ENCODE results near the gene TCEA2.
A peak's percentile ranks its signal among the peaks of the same experiment; 100 is the strongest.

The TCEA2 gene

DNA sequence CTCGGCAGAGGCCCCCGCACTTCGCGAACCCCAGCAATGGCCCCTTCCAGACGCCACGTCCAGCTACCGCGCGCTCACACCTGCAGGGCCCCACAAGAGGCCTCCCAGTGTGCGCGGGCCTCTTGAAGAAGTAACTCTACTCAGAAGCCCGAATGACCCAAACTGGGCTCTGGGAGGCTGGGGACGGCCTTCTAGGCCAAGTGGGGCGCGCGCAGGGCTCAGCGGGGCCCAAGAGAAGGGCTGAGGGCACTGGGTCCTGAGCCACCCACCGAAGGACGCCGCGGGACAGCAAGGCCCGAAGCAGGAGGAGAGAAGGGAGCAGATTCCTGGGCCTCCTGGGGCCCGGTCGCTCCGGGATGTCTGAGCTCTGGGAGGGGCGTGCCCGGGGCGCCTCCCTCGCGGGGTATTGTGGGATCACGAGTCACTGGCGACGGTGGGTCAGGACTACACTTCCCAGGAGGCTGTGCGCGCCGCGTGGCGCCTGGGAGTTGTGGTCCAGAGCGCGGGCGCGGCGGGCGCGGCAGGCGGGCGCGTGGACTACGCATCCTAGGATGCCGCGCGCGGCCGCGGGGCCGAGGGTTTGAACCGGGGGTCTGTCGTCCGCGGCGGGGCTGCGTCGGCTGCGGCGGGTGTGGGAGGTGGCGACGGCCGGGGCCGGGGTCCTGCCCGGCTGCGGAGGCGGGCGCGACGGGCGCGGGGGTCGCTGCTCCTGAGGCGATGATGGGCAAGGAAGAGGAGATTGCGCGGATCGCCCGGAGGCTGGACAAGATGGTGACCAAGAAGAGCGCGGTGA, at the start of gene TCEA2:
TCEA2 (plus strand) TSS at position 603 of the 793 bp plus-strand sequence; CDS start at position 718, 115 bp downstream.
- peak; percentile 93 to 95 for DNase-seq

DNA sequence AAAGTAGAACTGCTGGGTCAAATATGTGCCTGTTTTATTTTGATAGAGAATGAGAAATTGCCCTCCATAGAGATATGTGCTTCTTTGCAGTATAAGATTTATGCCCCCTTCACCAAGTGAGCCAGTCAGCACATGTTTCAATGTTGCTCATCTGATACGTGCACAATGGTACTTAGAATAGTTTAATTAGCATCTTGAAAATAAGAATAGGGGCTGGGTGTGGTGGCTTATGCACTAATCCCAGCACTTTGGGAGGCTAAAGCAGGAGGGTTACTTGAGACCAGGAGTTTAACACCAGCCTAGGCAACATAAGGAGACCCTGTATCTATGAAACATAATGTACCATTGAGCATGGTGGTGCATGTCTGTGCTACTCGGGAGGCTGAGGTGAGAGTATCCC, 47.4 kb upstream of the TCEA2 start:
- DNase-seq: no peak

DNA sequence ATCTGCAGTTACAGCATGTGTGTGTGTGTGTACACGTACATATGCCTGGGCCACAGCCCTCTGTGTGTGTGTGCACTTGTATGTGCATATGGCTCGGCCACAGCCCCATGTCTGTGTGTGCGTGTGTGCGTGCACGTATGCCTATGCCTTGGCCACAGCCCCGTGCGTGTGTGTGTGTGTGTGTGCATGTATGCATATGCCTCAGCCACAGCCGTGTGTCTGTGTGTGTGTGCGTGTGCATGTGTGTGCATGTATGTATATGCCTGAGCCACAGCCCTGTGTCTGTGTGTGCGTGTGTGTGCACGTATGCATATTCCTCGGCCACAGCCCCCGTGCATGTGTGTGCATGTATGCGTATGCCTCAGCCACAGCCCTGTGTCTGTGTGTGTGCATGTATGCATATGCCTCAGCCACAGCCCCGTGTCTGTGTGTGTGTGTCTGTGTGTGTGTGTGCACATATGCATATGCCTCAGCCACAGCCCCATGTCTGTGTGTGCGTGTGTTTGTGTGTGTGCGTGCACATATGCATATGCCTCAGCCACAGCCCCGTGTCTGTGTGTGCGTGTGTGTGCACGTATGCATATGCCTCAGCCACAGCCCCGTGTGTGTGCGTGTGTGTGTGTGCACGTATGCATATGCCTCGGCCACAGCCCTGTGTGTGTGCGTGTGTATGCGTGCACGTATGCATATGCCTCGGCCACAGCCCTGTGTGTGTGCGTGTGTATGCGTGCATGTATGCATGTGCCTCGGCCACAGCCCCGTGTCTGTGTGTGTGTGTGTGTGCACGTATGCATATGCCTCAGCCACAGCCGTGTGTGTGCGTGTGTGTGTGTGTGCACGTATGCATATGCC, 41.6 kb upstream of the TCEA2 start:
- no peak for DNase-seq

DNA sequence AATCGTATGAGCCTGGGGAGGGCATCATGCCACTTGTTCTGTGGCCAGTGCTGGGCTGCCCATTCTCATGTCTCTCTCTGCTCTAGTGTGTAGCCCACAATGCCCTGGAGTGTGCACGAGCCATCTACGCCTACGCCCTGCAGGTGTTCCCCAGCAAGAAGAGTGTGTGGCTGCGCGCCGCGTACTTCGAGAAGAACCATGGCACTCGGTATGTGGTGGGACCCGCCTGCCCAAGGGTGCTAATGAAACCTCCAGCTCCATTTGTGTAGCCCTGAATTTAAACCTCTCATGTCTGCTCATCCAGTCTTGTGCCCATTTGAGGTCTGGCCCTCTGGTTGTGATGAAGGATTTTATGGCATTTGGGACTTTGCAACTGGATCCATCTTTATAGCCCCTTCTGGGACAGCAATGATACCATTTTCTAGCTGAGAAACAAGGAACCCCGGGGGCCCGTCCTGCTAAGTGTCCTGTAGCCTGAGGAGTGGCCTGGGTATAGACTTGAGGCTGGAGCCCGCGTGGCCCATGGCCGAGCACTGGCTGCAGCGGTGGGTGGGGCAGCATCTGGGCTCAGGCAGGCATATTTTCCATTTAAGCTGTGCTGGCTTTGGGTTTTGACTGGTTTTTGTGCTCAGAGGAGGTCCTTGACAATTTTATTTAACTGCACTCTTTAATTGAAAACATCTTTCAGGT, 40.2 kb upstream of the TCEA2 start:
- DNase-seq: no peak

DNA sequence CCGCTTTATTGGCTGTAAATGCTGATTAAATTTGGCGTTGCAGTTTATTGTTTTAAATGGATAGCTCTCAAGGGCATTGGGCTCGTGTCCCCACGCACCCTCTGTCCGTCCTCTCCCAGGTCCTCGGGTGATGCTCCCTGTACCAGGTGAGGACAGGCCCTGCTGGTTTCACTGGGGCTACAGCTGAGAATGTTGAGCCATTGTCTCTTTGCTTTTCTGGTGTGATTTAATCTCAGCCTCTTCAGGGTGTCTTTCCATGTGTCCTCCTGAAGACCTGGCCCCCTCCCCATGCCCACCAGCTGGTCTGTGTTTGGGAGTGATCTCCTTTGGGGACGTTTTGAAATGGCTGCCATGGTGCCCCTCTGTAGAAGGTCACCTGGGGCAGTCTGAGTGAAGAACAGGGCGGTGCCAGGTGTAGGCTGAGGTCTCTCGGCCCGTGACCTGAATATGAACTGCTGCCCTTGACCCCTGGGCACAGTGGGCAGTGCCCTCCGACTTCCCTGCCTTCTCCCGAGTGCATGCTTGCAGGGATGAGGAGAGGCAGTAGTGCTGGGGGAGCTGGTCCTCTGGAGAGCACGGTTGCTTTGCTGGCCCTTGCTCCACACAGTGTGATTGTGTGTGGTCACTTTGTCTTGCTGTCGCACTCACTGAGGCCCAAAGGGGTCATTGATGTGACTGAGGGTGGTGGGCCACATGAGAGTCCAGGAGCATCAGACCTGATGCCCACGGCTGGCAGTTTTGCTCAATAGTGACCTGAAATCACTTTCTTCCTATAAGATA, 39.4 kb upstream of the TCEA2 start:
- DNase-seq: no peak

DNA sequence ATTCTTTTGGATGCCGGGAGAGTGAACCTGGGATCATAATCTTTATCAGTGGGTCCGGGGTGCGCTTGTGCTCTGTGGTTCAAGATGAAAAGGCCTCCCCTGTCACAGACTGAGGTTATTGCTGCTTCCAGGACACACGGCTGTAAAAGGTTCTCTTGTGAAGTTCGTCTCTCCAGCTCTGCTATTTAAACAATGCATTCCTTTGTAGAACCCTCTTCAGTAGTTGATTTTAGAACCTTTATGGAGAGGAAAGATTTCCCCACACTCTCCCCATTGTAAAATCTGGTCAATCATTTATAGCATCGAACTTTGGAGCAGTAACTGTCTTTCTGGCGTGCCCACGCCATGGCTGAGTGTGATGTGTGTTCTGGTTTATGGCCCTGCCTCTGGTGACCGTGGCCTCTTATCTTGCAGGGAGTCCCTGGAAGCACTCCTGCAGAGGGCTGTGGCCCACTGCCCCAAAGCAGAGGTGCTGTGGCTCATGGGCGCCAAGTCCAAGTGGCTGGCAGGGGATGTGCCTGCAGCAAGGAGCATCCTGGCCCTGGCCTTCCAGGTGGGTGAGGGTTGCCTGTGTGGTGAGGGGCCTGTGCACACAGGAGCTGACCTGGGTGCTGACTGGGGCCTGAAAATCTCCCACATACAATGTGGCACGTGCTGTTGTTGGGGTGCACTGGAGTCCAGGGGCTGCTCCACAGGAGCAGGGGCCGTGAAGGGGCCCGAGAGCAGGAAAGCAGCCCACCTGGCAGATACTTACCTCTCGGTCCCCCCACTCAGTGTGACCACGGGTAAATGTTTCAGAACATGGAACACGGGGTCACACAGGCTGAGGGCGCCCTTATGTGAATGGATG, 38.6 kb upstream of the TCEA2 start:
- DNase-seq: no peak

DNA sequence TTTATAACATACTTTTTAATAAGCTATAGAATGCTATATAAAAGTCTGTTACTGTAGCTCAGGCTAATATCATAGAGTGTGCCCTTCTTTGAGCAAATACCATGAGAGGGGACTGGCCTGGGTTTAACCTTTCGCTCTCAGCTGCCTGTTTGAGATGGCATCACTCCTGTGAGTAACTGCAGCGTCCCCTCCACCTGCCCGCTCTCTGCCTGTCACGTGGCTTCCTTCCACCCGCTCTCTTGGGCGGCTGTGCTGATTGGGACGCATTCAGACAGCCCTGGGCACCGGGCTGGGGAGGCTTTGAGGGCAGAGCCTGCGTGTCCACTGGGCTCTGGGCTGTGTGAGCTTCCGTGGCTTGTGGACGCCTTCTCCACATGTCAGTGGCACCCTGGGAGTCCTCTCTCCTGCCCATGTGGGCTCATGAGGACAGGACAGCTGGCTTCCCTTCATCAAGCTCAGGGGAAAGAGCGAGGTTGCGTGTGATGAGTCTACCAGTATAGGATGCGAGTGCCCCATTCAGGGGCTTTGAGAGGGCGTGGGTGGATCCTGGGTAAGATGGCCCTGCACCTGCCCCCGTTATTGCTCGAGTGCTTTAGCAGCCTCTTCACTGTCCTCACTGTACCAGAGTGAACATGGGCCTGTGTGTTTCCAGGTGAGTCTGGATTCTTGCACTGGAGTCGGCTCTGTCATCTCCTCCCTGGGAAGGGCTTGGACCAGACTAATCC, 37.7 kb upstream of the TCEA2 start:
- no peak for DNase-seq

DNA sequence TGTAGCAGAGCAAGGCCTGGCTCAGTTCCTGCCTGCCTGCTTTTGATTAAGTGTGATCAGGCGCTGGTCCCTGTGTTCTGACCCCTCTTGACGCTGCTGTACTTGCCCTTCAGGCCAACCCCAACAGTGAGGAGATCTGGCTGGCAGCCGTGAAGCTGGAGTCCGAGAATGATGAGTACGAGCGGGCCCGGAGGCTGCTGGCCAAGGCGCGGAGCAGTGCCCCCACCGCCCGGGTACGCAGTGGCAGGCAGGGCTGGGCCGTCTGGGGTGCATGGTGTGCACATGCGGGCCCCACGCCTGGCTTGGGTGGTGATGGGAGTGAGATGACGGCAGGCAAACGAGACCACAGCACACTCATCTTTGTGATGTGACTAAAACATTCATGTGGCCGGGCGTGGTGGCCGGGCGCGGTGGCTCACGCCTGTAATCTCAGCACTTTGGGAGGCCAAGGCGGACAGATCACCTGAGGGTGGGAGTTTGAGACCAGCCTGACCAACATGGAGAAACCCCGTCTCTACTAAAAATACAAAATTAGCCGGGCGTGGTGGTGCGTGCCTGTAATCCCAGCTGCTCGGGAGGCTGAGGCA, 37.1 kb upstream of the TCEA2 start:
- no peak for DNase-seq

DNA sequence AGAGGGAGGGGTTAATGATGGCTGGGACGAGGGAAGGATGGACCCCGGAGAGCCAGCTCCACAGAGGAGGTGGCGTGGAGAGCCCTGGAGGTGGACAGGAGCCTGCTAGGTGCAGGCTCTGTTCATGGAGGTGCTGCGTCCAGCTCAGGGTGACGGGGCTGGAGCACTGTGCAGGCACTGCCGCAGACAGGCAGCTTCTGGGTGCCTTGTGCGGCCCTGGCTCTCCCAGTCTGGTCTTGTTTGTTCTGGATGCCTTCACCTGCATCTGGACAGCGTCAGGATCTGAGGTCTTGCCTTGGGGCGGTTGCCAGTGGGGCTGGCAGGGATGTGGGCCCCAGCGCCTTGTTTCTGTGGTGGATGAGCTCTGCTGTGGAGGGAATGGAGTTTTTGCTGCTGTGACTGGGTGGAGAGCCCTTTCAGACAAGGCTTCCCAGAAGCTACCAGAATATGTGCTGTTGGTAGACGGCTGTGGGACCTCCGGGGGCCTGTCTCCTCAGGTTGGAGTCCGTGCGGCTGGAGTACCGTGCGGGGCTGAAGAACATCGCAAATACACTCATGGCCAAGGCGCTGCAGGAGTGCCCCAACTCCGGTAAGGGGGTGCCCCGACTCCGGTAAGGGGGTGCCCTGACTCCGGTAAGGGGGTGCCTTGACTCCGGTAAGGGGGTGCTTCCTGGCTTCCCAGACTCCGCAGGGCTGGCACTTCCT, 34.9 kb upstream of the TCEA2 start:
- DNase-seq: no peak

DNA sequence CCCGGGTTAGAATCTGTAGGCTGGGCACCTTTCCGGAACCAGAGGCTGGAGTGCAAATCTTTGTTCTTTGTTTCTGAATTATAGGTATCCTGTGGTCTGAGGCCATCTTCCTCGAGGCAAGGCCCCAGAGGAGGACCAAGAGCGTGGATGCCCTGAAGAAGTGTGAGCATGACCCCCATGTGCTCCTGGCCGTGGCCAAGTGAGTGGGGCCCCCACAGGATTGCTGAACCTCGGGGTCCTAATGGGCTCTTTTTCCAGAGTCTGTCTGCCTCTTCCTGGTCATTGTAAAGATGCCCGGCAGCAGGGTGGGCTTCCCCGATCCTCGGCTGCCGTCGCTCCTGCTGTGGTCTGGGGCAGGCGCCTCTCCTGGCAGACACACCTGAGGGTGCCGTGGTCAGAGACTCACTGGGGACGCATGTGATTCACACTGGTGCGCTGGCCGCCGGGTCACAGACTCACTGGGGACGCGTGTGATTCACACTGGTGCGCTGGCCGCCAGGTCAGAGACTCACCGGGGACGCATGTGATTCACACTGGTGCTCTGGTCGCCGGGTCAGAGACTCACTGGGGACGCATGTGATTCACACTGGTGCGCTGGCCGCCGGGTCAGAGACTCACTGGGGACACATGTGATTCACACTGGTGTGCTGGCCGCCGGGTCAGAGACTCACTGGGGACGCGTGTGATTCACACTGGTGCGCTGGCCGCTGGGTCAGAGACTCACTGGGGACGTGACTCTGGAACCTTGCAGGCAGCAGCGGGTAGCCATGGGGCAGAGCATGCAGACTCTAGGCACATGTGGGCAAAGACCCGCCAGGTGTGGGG, 33.5 kb upstream of the TCEA2 start:
- no peak for DNase-seq

DNA sequence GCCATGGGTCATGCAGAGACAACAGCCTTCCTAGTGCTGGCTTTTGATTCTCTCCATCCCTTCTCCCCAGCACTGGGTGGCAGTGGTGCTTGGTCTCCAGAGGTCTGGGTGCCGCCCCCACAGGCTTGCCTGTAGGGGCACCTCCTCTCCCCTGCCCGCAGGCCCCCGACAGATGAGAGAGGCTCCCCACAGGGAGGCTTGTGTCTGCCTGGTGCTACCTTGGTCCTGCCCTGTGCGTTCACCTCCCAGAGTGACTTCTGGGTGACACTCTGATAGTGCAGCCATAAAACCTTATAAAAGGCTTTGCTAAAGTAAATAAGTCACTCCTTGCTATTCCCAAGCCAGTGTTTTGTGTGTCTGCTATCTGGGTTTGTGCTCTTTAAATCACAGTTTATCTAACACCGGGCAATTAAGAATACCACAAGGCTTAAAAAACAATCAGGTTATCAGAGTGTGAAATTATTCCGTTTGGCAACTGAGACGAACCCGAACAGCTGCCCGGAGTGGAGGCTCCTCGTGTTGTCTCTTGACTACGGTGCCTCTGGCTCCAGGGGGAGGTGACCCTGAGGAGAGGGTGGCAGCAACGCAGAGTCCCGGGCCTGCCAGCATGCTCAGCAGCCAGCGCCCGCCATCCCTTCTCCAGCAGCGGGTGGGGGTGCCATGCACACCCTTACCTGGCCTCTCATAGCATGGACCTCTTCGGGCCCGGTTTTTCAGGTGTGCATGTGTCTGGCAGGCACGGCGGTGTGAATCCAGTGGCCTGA, 32.4 kb upstream of the TCEA2 start:
- no peak for DNase-seq

DNA sequence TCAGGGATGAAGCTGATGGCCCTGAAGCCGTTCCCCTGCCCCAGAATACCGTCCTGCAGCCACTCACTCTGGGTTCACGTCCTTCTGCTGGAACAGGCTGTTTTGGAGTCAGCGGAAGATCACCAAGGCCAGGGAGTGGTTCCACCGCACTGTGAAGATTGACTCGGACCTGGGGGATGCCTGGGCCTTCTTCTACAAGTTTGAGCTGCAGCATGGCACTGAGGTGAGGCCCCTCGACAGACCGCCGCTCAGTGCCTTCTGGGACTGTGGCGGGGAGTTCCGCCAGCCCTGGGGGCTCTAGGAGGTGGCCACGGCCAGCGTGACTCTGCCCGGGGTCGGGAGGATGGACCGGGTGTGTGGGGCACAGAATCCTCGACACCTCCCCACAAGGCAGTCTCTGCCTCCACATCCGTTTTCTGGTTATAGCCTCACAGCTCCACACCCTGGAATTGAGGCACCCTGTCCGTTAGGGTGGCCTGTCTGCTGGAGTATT, 31.1 kb upstream of the TCEA2 start:
- no peak for DNase-seq

DNA sequence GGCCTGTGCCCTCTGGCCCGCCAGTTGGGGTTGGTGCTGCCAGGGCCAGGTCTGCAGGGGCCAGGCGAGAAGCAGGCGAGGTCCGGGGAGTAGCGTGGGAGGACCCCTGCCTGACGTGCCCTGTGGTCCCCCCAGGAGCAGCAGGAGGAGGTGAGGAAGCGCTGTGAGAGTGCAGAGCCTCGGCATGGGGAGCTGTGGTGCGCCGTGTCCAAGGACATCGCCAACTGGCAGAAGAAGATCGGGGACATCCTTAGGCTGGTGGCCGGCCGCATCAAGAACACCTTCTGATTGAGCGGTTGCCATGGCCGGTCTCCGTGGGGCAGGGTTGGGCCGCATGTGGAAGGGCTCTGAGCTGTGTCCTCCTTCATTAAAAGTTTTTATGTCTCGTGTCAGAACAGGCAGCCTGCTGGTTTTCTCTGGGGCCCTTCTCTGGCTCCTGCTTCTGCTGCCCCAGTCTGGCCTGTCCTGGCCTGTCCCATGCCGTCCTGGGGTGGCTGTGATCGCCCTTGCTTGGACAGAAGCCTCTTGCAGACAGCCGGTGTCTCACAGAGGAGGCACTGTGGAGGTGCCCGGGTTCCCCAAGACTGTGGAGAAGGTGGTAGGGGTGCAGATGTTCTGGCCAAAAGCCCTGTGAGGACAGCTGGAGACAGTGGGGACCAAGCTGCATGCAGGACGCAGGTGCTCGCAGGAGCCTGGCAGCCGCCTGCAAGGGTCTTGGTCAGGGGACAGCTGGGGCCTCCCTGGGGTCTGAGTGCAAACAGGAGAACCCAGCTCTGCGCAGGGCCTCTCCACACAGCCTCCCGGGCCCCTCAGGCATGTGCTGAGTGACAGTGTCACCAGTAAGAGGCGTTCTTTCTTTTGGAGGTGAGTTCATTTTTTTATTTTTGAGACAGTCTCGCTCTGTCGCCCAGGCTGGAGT, 30.0 kb upstream of the TCEA2 start:
- DNase-seq: no peak

DNA sequence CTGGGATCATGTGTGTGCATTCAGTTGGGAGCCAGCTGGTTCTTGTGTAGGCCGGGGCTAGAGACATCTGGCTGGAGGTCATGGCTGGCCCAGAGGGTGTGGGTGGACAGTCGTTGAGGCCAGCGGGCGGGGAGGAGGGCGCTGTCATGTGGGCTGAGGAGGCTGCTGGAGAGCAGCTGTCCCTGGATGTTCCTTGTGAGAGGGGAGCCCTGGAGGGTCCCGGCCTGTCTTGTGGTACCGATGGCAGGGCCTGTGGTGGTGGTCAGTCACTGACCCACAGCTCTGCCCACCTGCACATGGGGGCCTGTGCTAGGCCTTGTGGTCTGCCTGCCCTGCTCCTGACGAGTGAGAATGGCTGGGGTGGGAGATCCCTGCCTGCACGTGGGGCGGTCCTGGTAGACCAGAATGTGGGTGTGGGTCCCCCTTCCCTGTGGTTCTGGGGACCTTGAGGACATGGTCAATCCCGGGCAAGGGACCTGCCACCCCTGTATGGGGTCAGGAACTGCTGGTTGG, 29.0 kb upstream of the TCEA2 start:
- no peak for DNase-seq

DNA sequence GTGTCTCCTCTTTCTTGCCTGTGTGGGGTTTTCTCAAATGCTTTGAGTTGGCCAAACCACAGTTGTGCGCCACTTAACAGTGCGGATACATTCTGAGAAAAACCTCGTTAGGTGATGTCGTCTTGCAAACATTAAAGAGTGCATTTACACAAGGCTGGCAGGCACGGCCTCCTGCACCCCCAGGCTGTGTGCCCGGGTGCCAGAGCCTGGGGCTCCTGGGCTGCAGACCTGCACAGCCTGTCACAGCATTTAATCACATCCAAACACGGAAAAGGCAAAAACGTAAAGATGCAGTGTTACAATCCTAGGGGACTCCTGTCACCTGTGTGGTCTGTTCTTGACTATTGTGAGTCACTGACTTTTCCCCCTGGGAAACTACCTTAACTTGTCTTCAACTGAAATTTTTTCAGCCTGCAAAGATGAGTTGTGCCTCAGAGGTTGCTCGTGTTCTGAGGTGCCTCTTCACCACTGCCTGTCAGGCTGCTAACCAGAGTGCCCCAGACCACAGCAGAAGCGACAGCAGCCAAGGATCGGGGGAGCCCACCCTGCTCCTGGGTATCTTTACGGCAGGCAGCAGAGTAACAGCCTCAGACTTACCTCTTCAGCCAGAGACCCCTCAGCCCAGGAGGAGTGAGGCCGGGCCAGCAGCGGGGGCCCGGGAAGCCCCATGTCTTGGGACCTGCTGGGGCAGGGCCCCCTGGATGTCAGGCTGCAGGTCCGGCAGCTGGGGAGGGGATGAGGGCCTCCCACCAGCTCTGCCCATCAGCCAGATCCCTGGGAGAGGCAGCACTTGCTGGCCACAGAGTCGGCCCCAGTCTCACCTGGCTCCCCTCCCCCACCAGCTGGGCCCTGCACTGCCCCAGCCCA, 27.7 kb upstream of the TCEA2 start:
- no peak for DNase-seq

DNA sequence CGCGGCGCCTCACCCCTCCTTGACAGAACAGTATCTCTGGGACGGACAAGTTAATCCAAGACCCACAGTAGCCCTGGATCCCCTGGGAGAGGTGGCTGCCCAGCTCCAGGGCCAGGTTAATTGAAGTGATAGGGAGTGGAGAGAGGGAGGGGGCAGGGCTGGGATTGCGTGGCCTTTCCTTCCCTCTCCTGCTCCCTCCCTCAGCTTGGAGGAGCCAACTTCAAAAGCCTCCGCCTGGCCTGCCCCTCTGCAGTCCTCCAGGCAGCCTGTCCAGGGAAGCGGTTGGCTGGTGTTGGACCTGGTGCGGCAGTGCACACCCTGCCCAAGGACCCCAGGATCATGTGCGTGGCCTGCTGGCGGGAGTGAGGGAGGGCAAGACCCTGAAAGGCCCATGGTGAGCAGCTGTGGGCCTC, 27.1 kb upstream of the TCEA2 start, which contains the start of gene C20orf204:
C20orf204 (plus strand) TSS at position 250 of the 413 bp plus-strand sequence; CDS start at position 392, 142 bp downstream.
- DNase-seq: no peak
